Measurements from ENCODE around the gene SMC1B.
"Not testable (repeated sequence)": the region's sequence is repeated elsewhere in the genome, so short reads cannot be mapped to it uniquely, and the experiment has no call there.

The SMC1B gene

DNA sequence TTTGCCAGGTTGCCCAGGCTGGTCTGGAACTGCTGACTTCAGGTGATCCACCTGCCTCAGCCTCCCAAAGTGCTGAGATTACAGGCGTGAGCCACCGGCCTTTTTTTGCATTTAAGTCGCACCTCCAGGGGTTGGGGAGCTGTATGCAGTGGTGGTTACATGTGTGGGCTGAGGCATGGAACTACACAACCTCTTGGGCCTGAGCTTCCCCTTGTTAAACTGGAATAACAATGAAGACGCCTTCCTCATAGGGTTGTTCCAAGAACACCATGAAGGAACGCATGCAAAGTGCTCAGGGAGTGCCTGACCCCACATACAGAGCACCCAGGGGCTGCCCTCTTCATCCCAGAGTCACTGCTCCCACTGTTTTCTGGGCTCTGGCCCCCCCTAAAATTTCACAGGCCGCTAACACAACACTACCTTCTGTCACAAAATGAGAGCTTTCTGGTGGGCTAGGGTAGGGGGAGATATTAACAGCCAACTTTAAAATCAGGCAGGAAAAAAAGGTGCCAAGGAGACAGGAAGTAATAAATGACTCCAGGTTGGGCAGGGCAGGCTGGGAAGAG lies 104.9 kb downstream of the SMC1B start:
- DNase-seq: no peak
- no peak for ATAC-seq
- peaks cover 2% of the 10 kb centered on the region for H3K36me3 Mint-ChIP-seq (ENCODE audit: low read depth)
- no peaks in the 10 kb centered on the region for H3K9me3 Mint-ChIP-seq
- H3K4me1 Mint-ChIP-seq: peaks cover 40% of the 10 kb centered on the region
- peak overlapping the region; percentile 94 for H3K27ac Mint-ChIP-seq
- no peaks in the 10 kb centered on the region for H3K27me3 Mint-ChIP-seq
- H3K4me3 Mint-ChIP-seq: peak overlapping the region; percentile 87

- Mint-ChIP-seq H3K27me3 (no peaks in the 10 kb centered on the region), H3K4me3 (no peak overlapping the region), H3K27ac (no peak overlapping the region), H3K36me3 (ENCODE audit: low read depth) (no peaks in the 10 kb centered on the region), H3K4me1 (peaks cover 30% of the 10 kb centered on the region), H3K9me3 (no peaks in the 10 kb centered on the region)
- ATAC-seq (no peak), DNase-seq (no peak)
These were observed 107.3 kb downstream of the SMC1B start for GRCh38 chr22:45306139-45306538.

- Mint-ChIP-seq H3K36me3 (ENCODE audit: low read depth) (no peaks in the 10 kb centered on the region), H3K27ac (no peak overlapping the region), H3K27me3 (no peaks in the 10 kb centered on the region), H3K4me3 (no peak overlapping the region), H3K4me1 (peaks cover 24% of the 10 kb centered on the region), H3K9me3 (no peaks in the 10 kb centered on the region)
- ATAC-seq (no peak), DNase-seq (no peak)
These were observed 107.8 kb downstream of the SMC1B start for GRCh38 chr22:45305456-45306075.

- H3K27ac Mint-ChIP-seq: no peak overlapping the region
- H3K27me3 Mint-ChIP-seq: no peaks in the 10 kb centered on the region
- no peak for DNase-seq
- no peak overlapping the region for H3K4me3 Mint-ChIP-seq
- H3K9me3 Mint-ChIP-seq: no peaks in the 10 kb centered on the region
- no peaks in the 10 kb centered on the region for H3K36me3 Mint-ChIP-seq (ENCODE audit: low read depth)
- peaks cover 22% of the 10 kb centered on the region for H3K4me1 Mint-ChIP-seq
- ATAC-seq: no peak
These were observed 108.4 kb downstream of the SMC1B start for GRCh38 chr22:45304971-45305370.

DNA sequence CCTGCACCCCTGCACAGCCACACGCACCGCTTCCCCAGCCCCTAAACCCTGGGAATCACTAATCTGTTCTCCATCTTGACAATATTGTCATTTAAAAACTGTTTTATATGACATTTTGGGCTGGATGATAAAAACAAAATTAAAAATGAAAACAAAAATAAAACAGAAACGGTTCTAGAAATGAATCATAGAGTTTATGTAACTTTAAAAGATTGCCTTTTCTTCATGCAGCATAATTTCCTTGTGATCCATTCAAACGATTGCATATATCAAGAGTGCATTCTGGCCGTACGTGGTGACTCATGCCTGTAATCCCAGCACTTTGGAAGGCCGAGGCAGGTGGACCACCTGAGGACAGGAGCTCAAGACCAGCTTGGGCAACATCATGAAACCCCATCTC lies 110.2 kb downstream of the SMC1B start:
- Mint-ChIP-seq H3K4me3 (no peak overlapping the region), H3K4me1 (peaks cover 9% of the 10 kb centered on the region), H3K9me3 (no peaks in the 10 kb centered on the region), H3K36me3 (ENCODE audit: low read depth) (no peaks in the 10 kb centered on the region), H3K27me3 (no peaks in the 10 kb centered on the region), H3K27ac (no peak overlapping the region)
- ATAC-seq (no peak), DNase-seq (no peak)

DNA sequence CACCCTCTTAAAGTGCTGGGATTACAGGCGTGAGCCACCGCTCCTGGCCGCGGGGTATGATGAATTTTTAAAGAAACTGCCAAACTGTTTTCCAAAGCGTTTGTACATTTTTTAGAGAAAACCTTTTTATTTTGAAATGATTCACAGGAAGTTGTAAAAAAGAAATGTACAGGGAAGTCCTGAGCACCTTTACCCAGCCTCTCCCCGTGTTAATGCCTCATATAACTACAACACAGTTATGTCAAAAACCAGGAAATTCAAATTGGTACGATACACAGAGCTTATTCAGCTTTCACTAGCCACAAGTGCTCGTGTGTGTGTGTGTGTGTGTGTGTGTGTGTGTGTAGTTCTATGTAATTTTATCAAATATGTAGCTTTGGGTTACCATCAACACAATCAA lies 110.6 kb downstream of the SMC1B start:
- H3K9me3 Mint-ChIP-seq: no peaks in the 10 kb centered on the region
- no peaks in the 10 kb centered on the region for H3K36me3 Mint-ChIP-seq (ENCODE audit: low read depth)
- H3K4me3 Mint-ChIP-seq: no peak overlapping the region
- ATAC-seq (no peak), DNase-seq (no peak)
- no peaks in the 10 kb centered on the region for H3K27me3 Mint-ChIP-seq
- H3K4me1 Mint-ChIP-seq: peaks cover 8% of the 10 kb centered on the region
- no peak overlapping the region for H3K27ac Mint-ChIP-seq

DNA sequence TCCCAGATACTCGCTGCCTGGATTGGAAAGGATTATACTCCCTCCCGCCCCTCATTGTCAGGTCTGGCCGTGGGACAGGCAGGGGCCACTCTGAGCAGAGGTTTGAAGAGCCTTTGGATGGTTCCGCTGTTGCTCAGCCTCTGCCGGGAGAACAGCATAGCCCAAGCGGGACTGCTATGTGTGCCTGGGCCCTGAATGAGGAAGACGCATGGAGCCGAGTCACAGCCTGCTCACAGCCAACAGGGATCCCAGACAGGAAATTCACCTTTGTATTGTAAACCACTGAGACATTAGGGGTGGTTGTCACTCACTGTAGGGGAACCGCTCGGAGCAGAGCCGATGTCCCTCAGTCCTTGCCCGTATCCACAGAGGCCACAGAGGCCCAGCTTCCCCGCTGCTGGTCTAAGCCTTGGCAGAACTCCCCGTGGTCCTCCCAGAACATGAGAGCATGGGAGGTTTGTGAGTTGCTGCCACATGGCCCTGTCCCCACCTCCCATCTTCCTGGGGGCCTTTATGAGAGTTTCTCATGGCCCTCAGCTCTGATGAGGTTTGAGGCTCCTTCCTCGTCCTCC lies 114.4 kb downstream of the SMC1B start:
- no peaks in the 10 kb centered on the region for H3K27me3 Mint-ChIP-seq
- H3K36me3 Mint-ChIP-seq (ENCODE audit: low read depth): no peaks in the 10 kb centered on the region
- DNase-seq (no peak), ATAC-seq (no peak)
- H3K4me1 Mint-ChIP-seq: peaks cover 25% of the 10 kb centered on the region
- no peak overlapping the region for H3K27ac Mint-ChIP-seq
- H3K9me3 Mint-ChIP-seq: no peaks in the 10 kb centered on the region
- no peak overlapping the region for H3K4me3 Mint-ChIP-seq

DNA sequence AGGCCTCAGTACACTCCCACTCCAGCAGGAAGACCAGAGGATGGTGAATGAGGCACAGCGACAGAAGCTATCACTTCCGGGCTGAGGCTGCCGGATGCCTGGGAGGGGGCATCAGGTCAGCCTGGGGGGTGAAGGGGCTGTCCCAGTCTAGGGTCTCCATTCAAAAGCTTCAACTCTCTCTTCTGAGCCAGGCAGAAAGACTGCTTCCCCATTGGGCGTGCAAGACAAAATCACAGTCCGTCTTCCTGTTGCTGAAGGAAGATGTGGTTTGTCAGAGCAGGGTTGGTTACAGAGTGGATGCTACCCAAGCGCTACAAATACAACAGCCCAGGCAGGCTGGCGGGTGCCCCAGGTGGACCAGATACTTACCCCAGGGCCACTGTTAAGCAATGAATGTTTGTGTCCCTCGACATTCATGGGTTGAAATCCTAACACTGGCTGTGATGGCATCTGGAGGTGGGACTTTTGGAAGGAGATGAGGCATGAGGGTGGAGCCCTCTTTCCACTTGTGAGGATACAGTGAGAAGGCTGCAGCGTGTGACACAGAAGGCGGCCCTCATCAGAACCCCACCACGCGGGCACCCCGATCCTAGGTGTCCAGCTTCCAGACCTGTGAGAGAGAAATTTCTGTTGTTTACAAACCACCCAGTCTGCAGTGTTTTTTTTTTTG lies 116.6 kb downstream of the SMC1B start:
- peaks cover 19% of the 10 kb centered on the region for H3K4me1 Mint-ChIP-seq
- peaks cover 2% of the 10 kb centered on the region for H3K27me3 Mint-ChIP-seq
- H3K9me3 Mint-ChIP-seq: no peaks in the 10 kb centered on the region
- peak overlapping the region; percentile 52 for H3K27ac Mint-ChIP-seq
- DNase-seq: no peak
- no peak overlapping the region for H3K4me3 Mint-ChIP-seq
- no peak for ATAC-seq
- no peaks in the 10 kb centered on the region for H3K36me3 Mint-ChIP-seq (ENCODE audit: low read depth)

GRCh38 chr22:45295492-45295891 lies 117.9 kb downstream of the SMC1B start:
- H3K9me3 Mint-ChIP-seq: no peaks in the 10 kb centered on the region
- H3K4me3 Mint-ChIP-seq: no peak overlapping the region
- ATAC-seq (no peak), DNase-seq (no peak)
- peaks cover 19% of the 10 kb centered on the region for H3K4me1 Mint-ChIP-seq
- H3K36me3 Mint-ChIP-seq (ENCODE audit: low read depth): no peaks in the 10 kb centered on the region
- peaks cover 2% of the 10 kb centered on the region for H3K27me3 Mint-ChIP-seq
- no peak overlapping the region for H3K27ac Mint-ChIP-seq

DNA sequence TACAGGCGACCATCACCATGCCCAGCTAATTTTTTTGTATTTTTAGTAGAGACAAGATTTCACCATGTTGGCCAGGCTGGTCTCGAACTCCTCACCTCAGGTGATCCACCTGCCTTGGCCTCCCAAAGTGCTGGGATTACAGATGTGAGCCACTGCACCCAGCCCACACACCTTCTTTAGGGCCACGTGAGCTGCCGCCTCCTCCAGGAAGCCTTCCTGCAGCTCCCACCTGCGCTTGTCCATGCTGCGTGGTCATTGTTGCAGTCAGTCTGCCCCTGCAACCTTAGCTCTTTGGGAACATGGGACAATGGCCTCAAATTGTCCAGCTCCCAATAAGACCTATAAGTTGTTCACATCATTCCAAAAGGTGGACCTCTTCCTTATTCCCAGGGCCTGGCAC lies 118.4 kb downstream of the SMC1B start:
- H3K27ac Mint-ChIP-seq; H3K27me3 Mint-ChIP-seq; H3K9me3 Mint-ChIP-seq; DNase-seq; H3K36me3 Mint-ChIP-seq (ENCODE audit: low read depth); H3K4me3 Mint-ChIP-seq; ATAC-seq: not testable (repeated sequence)
- H3K4me1 Mint-ChIP-seq: peaks cover 19% of the 10 kb centered on the region

All from activated naive CD8-positive, alpha-beta T cell treated with anti-CD3 and anti-CD28 coated beads, Interleukin-2, amount 50 U/mL, for 24 hours (primary cell).